H1 (cell line): ENCODE results near the gene TMEM116. TPM values are rescaled to one million over a fixed set of nuclear protein-coding genes. Genes with fewer than 3 reads are reported as not detected.

Experiments used
- CTCF ChIA-PET: fragments of 300-600 bp; sonication (Branson Sonifier 250); formaldehyde crosslinking; loops from one replicate; lab custom pipeline; 2021; ENCODE audit not compliant: partially characterized antibody; lab: Charles Lee
- POLR2A ChIA-PET: fragments of 300-600 bp; sonication (Branson Sonifier 250); formaldehyde crosslinking; loops from one replicate; lab custom pipeline; 2021; ENCODE audit warnings: inconsistent platforms; ENCODE audit not compliant: partially characterized antibody; lab: Charles Lee
- DNase-seq, 2 experiments: peaks; one replicate each; pipeline versions ENCODE4 v3.0.0 to v3.0.0-alpha.2; 2010 to 2022; ENCODE audit warnings: low spot score in 2 of 2, low read depth in 1 of 2, mixed read lengths in 1 of 2
- FAIRE-seq: peaks from 2 replicates; lab custom pipeline; 2011; peaks lifted over from hg19 to GRCh38; lab: Jason Lieb, UNC
- H2AFZ ChIP-seq: 2 replicates; pipeline ENCODE4 v1.8.1; 2012; ENCODE audit warnings: low read length, inconsistent platforms
- H2AK5ac ChIP-seq: 2 replicates; pipeline ENCODE4 v1.6.1; 2013; ENCODE audit warnings: low read depth, low read length
- H2BK120ac ChIP-seq: replicated peaks from 2 replicates; pipeline ENCODE3; 2013; ENCODE audit warnings: low read depth, low read length, inconsistent platforms
- H2BK12ac ChIP-seq: 2 replicates; pipeline ENCODE4 v1.6.1; 2013; ENCODE audit warnings: low read depth, low read length
- H2BK15ac ChIP-seq: 2 replicates; pipeline ENCODE4 v1.6.1; 2013; ENCODE audit warnings: low read length
- H2BK20ac ChIP-seq: 2 replicates; pipeline ENCODE4 v1.6.1; 2013; ENCODE audit warnings: low read length
- H2BK5ac ChIP-seq: 2 replicates; pipeline ENCODE4 v1.6.1; 2013; ENCODE audit warnings: low read depth, low read length
- H3K14ac ChIP-seq: 2 replicates; pipeline ENCODE4 v1.6.1; 2013; ENCODE audit warnings: inconsistent platforms; ENCODE audit not compliant: insufficient read length
- H3K18ac ChIP-seq: 2 replicates; pipeline ENCODE4 v1.6.1; 2013; ENCODE audit warnings: low read length; ENCODE audit errors: extremely low read depth
- H3K23ac ChIP-seq: 2 replicates; pipeline ENCODE4 v1.6.1; 2013; ENCODE audit warnings: inconsistent platforms; ENCODE audit not compliant: insufficient read length
- H3K23me2 ChIP-seq: 2 replicates; pipeline ENCODE4 v1.6.1; 2013; ENCODE audit warnings: low read depth, low read length
- H3K27ac ChIP-seq: 2 replicates; pipeline ENCODE4 v1.6.1; 2011; ENCODE audit warnings: low read depth, low read length, inconsistent platforms
- H3K27me3 ChIP-seq, 4 experiments: replicated peaks in 1 of 4; 1 replicate in 1 of 4; 2 replicates in 3 of 4; pipeline versions ENCODE4 v1.6.1 to v1.8.1; 2011 to 2013; ENCODE audit warnings: low read length in 3 of 4, mild to moderate bottlenecking in 3 of 4, inconsistent platforms in 2 of 4, mixed read lengths in 2 of 4, moderate library complexity in 1 of 4; ENCODE audit not compliant: control insufficient read depth in 3 of 4, insufficient read depth in 3 of 4; ENCODE audit errors: extremely low read depth in 1 of 4
- H3K36me3 ChIP-seq, 4 experiments: 2 replicates each; pipeline versions ENCODE4 v1.6.1 to v1.8.1; 2011 to 2013; ENCODE audit warnings: mild to moderate bottlenecking in 4 of 4, low read length in 3 of 4, moderate library complexity in 2 of 4, control low read depth in 1 of 4, inconsistent platforms in 1 of 4; ENCODE audit not compliant: insufficient read depth in 4 of 4, control insufficient read depth in 2 of 4
- H3K4ac ChIP-seq: replicated peaks from 2 replicates; pipeline ENCODE3; 2013; ENCODE audit warnings: low read length, low read depth, mixed read lengths, inconsistent platforms; ENCODE audit not compliant: insufficient read length
- H3K4me1 ChIP-seq, 4 experiments: replicated peaks in 1 of 4; 1 replicate in 1 of 4; 2 replicates in 3 of 4; pipeline versions ENCODE4 v1.6.1 to v1.8.1; 2011 to 2013; ENCODE audit warnings: low read length in 3 of 4, inconsistent platforms in 2 of 4, mixed read lengths in 1 of 4; ENCODE audit not compliant: insufficient read depth in 4 of 4, control insufficient read depth in 3 of 4
- H3K4me2 ChIP-seq, 2 experiments: 2 replicates each; pipeline versions ENCODE4 v1.6.1 to v1.8.1; 2011 to 2013; ENCODE audit warnings: low read depth in 2 of 2, low read length in 2 of 2, control low read depth in 1 of 2, inconsistent platforms in 1 of 2, mild to moderate bottlenecking in 1 of 2; ENCODE audit not compliant: insufficient read depth in 1 of 2
- H3K4me3 ChIP-seq, 4 experiments: fragments of 200-600, 300-600 bp in 1 of 4; sonication (generic), shearing (Covaris generic), sonication (Bioruptor Twin) in 1 of 4; 2 replicates each; pipeline versions ENCODE4 v1.5.1 to v1.8.1; 2011 to 2016; ENCODE audit warnings: low read length in 4 of 4, low read depth in 3 of 4, control low read depth in 2 of 4, inconsistent platforms in 2 of 4, mild to moderate bottlenecking in 2 of 4, mixed read lengths in 1 of 4, moderate library complexity in 1 of 4; ENCODE audit not compliant: insufficient read depth in 2 of 4; ENCODE audit errors: extremely low read depth in 1 of 4
- H3K56ac ChIP-seq: replicated peaks from 2 replicates; pipeline ENCODE3; 2013; ENCODE audit warnings: low read depth, mild to moderate bottlenecking, mixed read lengths, low read length, inconsistent platforms; ENCODE audit not compliant: insufficient read length
- H3K79me1 ChIP-seq: 2 replicates; pipeline ENCODE4 v1.6.1; 2013; ENCODE audit warnings: low read depth, low read length, control low read depth
- H3K79me2 ChIP-seq, 2 experiments: 2 replicates each; pipeline versions ENCODE4 v1.6.1 to v1.8.1; 2012 to 2013; ENCODE audit warnings: low read length in 2 of 2, mild to moderate bottlenecking in 2 of 2, inconsistent platforms in 1 of 2; ENCODE audit not compliant: insufficient read depth in 2 of 2, control insufficient read depth in 1 of 2
- H3K9ac ChIP-seq, 4 experiments: replicated peaks in 1 of 4; 1 replicate in 1 of 4; 2 replicates in 3 of 4; pipeline versions ENCODE4 v1.6.1 to v1.8.1; 2011 to 2013; ENCODE audit warnings: low read depth in 3 of 4, low read length in 3 of 4, control low read depth in 2 of 4, mild to moderate bottlenecking in 2 of 4, moderate library complexity in 2 of 4, inconsistent platforms in 1 of 4; ENCODE audit errors: extremely low read depth in 1 of 4
- H3K9me3 ChIP-seq, 2 experiments: 2 replicates each; pipeline versions ENCODE4 v1.6.1 to v1.8.1; 2012 to 2013; ENCODE audit warnings: mild to moderate bottlenecking in 2 of 2, moderate library complexity in 2 of 2, control low read depth in 1 of 2, inconsistent platforms in 1 of 2, low read depth in 1 of 2, low read length in 1 of 2, mixed read lengths in 1 of 2; ENCODE audit not compliant: insufficient read depth in 2 of 2
- H4K20me1 ChIP-seq, 2 experiments: replicated peaks in 1 of 2; 2 replicates each; pipeline versions ENCODE3 to v1.8.1; 2011 to 2013; ENCODE audit warnings: inconsistent platforms in 2 of 2, low read length in 2 of 2, mild to moderate bottlenecking in 1 of 2; ENCODE audit not compliant: insufficient read depth in 2 of 2, control insufficient read depth in 1 of 2
- H4K5ac ChIP-seq: 2 replicates; pipeline ENCODE4 v1.6.1; 2013; ENCODE audit warnings: low read length, low read depth, mixed read lengths, inconsistent platforms; ENCODE audit not compliant: insufficient read length
- H4K8ac ChIP-seq: 2 replicates; pipeline ENCODE4 v1.8.0; 2013; ENCODE audit warnings: mild to moderate bottlenecking, moderate library complexity, low read length, inconsistent platforms; ENCODE audit not compliant: insufficient read depth; ENCODE audit errors: extremely low read depth
- H4K91ac ChIP-seq: replicated peaks from 2 replicates; pipeline ENCODE3; 2013; ENCODE audit warnings: low read length, mixed read lengths, inconsistent platforms; ENCODE audit not compliant: insufficient read length
- HDAC6 ChIP-seq: IDR thresholded peaks from one replicate; pipeline ENCODE4 v1.7.1; 2012; ENCODE audit warnings: low read depth, mild to moderate bottlenecking, inconsistent platforms, low read length, moderate library complexity
- RNF2 ChIP-seq: fragments of 200-900, 300-1000 bp; sonication (generic); IDR thresholded peaks from 2 replicates; pipeline ENCODE4 v1.7.1; 2016; ENCODE audit warnings: borderline replicate concordance, low read depth, mild to moderate bottlenecking, antibody characterized with exemption, low read length; ENCODE audit not compliant: poor library complexity, severe bottlenecking; ENCODE audit errors: missing control alignments
- SAP30 ChIP-seq: fragments of 300-600 bp; sonication (generic); IDR thresholded peaks from 2 replicates; pipeline ENCODE4 v1.7.1; 2012; ENCODE audit warnings: low read length, moderate library complexity, mild to moderate bottlenecking, inconsistent platforms; ENCODE audit not compliant: insufficient read depth, insufficient replicate concordance
- SP1 ChIP-seq: IDR thresholded peaks from 2 replicates; pipeline ENCODE4 v1.6.1; 2011; ENCODE audit warnings: low read depth, low read length
- TEAD4 ChIP-seq: IDR thresholded peaks from 2 replicates; pipeline ENCODE4 v1.6.1; 2012; ENCODE audit warnings: low read depth, low read length, inconsistent platforms, mixed read lengths
- WGBS, 2 experiments: shearing (Covaris generic) in 1 of 2; methylation state at CpG; one replicate each; pipeline versions ENCODE4 v1.1.6 to v1.1.7; 2013 to 2015; ENCODE audit warnings: low lambda C conversion rate in 2 of 2, mixed read lengths in 2 of 2, inconsistent platforms in 1 of 2, low coverage in 1 of 2, missing lambda C conversion rate in 1 of 2; ENCODE audit not compliant: insufficient replicate concordance in 2 of 2, insufficient coverage in 1 of 2, insufficient read length in 1 of 2; ENCODE audit errors: extremely low coverage in 1 of 2, missing lambda C conversion rate in 1 of 2; 5-methylcytosine and 5-hydroxymethylcytosine counted together
- polyA plus RNA-seq, 7 experiments: library from polyadenylated mRNA; depleted of rRNA in 3 of 7; stranded (reverse) in 5 of 7; unstranded in 2 of 7; fragments of >200 nt in 5 of 7; fragments of 200-250 nt in 2 of 7; gene quantifications; 1 replicate in 5 of 7; 2 replicates in 1 of 7; 4 replicates in 1 of 7; pipeline versions ENCODE4 v1.2.1 to v1.2.3, GENCODE V29; 2011 to 2013; ENCODE audit warnings: missing spikeins in 2 of 7, mixed read lengths in 2 of 7
- total RNA-seq: library from RNA; stranded (reverse); fragmentation: NEBNext Ultra II Directional; extraction: Animal tissue kit (Norgen Biotek cat#: 25700); gene quantifications from 2 replicates; pipeline ENCODE4 v1.2.1, GENCODE V29; 2021

TMEM116 gene
- total and polyA plus RNA-seq, 2 of the 8 experiments (the other 6 are each of a cell fraction or from before 2014, with no cell fraction given): 8.1 to 25.2 TPM

DNA sequence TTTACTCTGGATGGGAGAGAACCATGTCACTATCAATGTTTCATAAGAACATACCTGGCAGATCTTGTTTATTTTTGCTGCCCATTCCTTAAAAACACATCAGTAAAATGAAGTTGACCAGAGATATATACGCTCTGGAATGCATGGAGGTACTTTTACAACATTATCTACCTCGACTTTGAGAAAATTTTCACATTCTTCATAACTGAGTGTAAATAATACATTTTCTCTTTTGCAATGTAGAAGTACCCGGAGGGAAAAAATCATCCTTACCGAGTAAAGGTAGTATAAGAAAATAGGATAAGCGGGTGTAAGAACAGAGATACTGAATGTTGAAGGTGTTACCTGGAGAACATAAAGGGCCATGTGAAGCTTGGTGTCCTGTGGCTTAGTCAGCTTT lies 80.7 kb downstream of the TMEM116 start:
- H4K5ac ChIP-seq: no peak overlapping the region
- ChIA-PET CTCF (interaction anchor here (0.5 to 1.3 kb wide), 2 partner anchors 13 to 1938 kb away, joined by 3 read pairs; no protein-coding TSS in a partner anchor), POLR2A (no interaction called here)
- no peak overlapping the region for H3K18ac ChIP-seq
- no peak overlapping the region for H2BK20ac ChIP-seq
- H2AK5ac ChIP-seq: no peak overlapping the region
- no peak overlapping the region for H3K14ac ChIP-seq
- H3K9me3 ChIP-seq: no peaks in the 10 kb centered on the region
- H3K36me3 ChIP-seq: no peaks in the 10 kb centered on the region
- H3K4me2 ChIP-seq: no peak overlapping the region
- 92% methylated on average over 5 of the region's 5 CpGs; no CpG with 5 or more reads in 1 of the 2 experiments for WGBS, 2 experiments
- no peak overlapping the region for H3K27ac ChIP-seq
- DNase-seq: no peak
- H3K4me3 ChIP-seq: no peak overlapping the region
- no peak overlapping the region for H3K23ac ChIP-seq
- H3K56ac ChIP-seq: no peak overlapping the region
- no peaks in the 10 kb centered on the region for H3K79me1 ChIP-seq
- H4K8ac ChIP-seq: no peak overlapping the region
- H2AFZ ChIP-seq: no peak overlapping the region
- no peaks in the 10 kb centered on the region for H3K27me3 ChIP-seq
- no peak overlapping the region for H2BK15ac ChIP-seq
- H2BK12ac ChIP-seq: no peak overlapping the region
- TF ChIP-seq TEAD4 (no peak), SP1 (no peak), SAP30 (no peak), RNF2 (no peak), HDAC6 (no peak)
- TF ChIP-seq, all 59 proteins: peak for 0
- H4K91ac ChIP-seq: no peak overlapping the region
- 0 out of 7 replicates have a peak, but pooled peaks cover 0 to 3% (median 0%) of the 10 kb centered on the region in 4 experiments for H3K4me1 ChIP-seq
- H3K23me2 ChIP-seq: no peaks in the 10 kb centered on the region; the same call in 1 of the 2 replicates
- H3K9ac ChIP-seq: no peak overlapping the region
- H2BK5ac ChIP-seq: no peak overlapping the region
- H4K20me1 ChIP-seq: no peaks in the 10 kb centered on the region
- H3K79me2 ChIP-seq: no peaks in the 10 kb centered on the region
- no peak overlapping the region for H3K4ac ChIP-seq
- H2BK120ac ChIP-seq: no peak overlapping the region
- no peak for FAIRE-seq
